Muscle layer of duodenum (tissue), 2 donors: ENCODE measurements around the gene LDLRAD3.

Experiments used
- H3K27ac ChIP-seq: one replicate; pipeline ENCODE4 v1.7.0; 2013; ENCODE audit warnings: mild to moderate bottlenecking, low read length
- H3K27me3 ChIP-seq: one replicate; pipeline ENCODE4 v1.7.0; 2013; ENCODE audit warnings: low read depth, mild to moderate bottlenecking, control low read depth, low read length
- H3K36me3 ChIP-seq, 2 donors: one replicate each; pipeline ENCODE4 v1.7.0; 2013; ENCODE audit warnings: low read length in 2 of 2, control low read depth in 1 of 2, mild to moderate bottlenecking in 1 of 2; ENCODE audit not compliant: insufficient read depth in 2 of 2, control insufficient read depth in 1 of 2
- H3K4me1 ChIP-seq, 2 donors: one replicate each; pipeline ENCODE4 v1.7.0; 2013; ENCODE audit warnings: low read length in 2 of 2, mild to moderate bottlenecking in 2 of 2, control low read depth in 1 of 2, moderate library complexity in 1 of 2; ENCODE audit not compliant: insufficient read depth in 2 of 2, control insufficient read depth in 1 of 2
- H3K4me3 ChIP-seq, 2 donors: one replicate each; pipeline ENCODE4 v1.7.0; 2013; ENCODE audit warnings: low read length in 2 of 2, low read depth in 1 of 2, mild to moderate bottlenecking in 1 of 2
- H3K9me3 ChIP-seq, 2 donors: one replicate each; pipeline ENCODE4 v1.7.0; 2013; ENCODE audit warnings: low read length in 2 of 2, control low read depth in 1 of 2, mild to moderate bottlenecking in 1 of 2; ENCODE audit not compliant: control insufficient read depth in 1 of 2
- donor health status: healthy.

LDLRAD3 gene

DNA sequence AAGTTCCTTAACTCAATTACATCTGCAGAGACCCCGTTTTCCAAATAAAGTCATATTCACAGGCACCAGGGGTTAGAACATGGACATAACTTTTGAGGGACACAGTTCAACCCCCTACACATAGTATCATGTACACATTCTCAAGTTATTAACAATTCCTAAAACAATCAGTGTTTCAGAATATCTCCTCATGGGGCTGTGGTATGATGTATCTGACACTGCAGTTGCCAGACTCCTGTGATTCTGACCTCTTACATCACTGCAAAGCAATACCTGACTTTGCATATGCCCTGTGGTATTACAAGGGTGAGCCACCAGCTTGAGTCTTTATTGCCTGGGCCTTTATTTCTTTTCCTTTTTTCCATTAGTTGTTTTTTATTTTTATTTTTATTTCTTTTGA is 203.6 kb downstream of the LDLRAD3 start:
- Histone ChIP-seq H3K27ac (no peak overlapping the region), H3K4me1 (peaks cover 0 to 9% of the 10 kb centered on the region in 2 donors)

DNA sequence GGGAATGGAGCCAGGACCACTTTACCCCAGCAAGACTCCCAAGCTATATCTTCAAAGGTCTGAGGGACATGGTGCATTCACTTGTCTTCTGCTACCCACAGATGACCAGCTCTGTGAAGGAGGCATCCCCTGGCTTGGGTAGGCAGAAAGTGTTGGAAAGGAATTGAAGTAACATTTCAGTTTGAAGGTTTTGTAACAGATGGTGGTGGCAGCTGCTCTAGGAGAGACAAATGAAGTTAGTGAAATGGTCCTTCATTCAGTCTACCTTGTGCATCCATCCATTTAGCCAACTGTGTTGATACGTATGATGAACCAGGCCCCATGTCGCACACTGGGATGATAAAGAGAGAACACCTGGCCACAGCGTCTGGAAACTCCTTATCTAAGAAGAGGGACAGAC is 204.8 kb downstream of the LDLRAD3 start:
- Histone ChIP-seq H3K4me1 (peaks cover 0 to 9% of the 10 kb centered on the region in 2 donors), H3K27me3 (no peaks in the 10 kb centered on the region), H3K9me3 (no peaks in the 10 kb centered on the region), H3K27ac (no peak overlapping the region), H3K36me3 (no peaks in the 10 kb centered on the region), H3K4me3 (no peak overlapping the region)

More for the DNA sequence above, 203.6 kb downstream of the LDLRAD3 start:
- no peak overlapping the region for H3K4me3 ChIP-seq
- H3K36me3 ChIP-seq = no peaks in the 10 kb centered on the region
- H3K9me3 ChIP-seq = no peaks in the 10 kb centered on the region
- H3K27me3 ChIP-seq = no peaks in the 10 kb centered on the region

DNA sequence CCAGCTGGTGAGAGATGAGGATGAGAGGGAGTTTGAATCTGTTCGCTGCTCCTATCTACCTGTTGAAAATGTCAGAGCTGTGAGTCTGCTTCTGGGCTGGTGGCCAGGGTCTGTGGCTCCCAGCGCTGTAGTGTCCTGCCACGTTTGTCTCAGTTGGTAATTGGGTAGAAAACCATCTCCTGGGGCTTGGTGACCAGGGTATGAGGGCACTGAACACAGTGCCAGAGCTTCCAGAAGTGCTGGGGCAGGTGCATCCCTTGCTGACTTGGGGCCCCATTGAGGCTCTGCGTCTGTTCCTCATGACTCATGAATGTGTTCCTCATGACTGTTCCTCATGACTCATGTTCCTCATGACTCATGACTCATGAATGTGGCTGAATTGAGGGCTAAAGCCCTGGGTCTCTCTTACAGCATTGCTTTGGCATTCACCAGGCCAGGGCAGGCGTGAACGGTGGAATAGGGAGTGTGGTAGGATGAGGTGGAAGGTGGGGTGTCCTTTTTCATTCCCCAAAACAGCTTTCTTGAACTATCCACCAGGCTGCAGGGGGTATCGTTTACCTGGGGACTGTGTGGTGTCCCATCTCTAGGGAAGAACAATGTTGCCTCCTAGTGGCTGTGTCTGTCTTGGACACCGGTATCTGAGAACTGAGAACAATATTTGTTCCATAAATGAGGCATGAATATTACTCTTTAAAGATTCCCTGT is 205.8 kb downstream of the LDLRAD3 start:
- Histone ChIP-seq H3K9me3 (no peaks in the 10 kb centered on the region), H3K36me3 (no peaks in the 10 kb centered on the region), H3K27me3 (no peaks in the 10 kb centered on the region), H3K4me3 (no peak overlapping the region), H3K4me1 (peaks cover 0 to 9% of the 10 kb centered on the region in 2 donors), H3K27ac (no peak overlapping the region)

DNA sequence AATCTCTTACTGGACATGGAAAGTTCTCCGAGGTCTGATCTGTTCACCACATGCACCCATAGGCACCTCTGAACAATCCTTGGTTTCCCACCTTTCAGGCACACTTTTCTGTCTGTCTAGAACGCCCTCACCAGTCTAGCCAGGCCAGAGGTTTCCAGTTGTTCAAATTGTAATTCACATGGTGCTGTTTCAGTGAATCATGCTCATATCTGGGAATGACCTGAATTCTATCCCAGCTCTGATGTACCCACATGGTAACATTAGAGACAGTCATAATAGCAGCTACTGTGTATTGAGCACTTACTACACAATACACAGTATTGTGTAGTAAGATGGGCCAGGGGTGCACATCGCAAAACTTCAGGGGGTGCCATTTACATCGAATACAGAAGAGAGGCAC is 207.1 kb downstream of the LDLRAD3 start:
- H3K27me3 ChIP-seq = no peaks in the 10 kb centered on the region
- no peaks in the 10 kb centered on the region for H3K36me3 ChIP-seq
- H3K4me3 ChIP-seq = no peak overlapping the region
- peaks cover 0 to 9% of the 10 kb centered on the region in 2 donors for H3K4me1 ChIP-seq
- H3K9me3 ChIP-seq = no peaks in the 10 kb centered on the region
- no peak overlapping the region for H3K27ac ChIP-seq

DNA sequence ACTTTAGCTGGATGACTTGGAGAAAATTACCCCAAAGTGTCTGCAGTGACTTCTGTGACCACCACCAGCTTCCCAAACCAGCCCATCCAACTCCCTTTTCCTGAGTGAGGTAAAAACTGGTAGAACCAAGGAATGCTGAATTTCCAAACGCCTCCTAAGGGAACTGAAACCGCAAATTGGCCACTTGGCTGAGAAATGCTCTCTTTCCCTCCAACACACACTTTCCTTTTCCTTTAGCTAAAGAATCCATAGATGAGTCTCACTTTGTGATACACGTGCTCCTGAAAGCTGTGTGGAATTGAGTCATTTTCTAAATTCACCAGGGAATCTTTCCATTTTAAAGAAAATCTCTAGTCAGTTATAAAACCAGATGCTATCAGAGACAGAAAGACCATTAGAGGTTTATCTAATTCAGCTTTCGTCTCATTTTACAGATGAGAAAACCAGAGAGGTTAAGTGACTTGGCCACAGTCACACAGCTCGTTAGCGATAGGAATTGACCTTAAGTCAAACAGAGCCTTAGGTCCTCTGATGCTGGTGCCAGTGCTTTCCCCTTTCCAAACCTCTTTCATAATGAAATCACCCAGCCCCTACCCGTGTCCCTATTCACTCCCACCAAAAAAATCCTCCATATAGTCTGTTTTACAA is 208.2 kb downstream of the LDLRAD3 start:
- no peak overlapping the region for H3K4me3 ChIP-seq
- H3K27ac ChIP-seq = no peak overlapping the region
- H3K9me3 ChIP-seq = no peaks in the 10 kb centered on the region
- no peaks in the 10 kb centered on the region for H3K27me3 ChIP-seq
- peaks cover 9% of the 10 kb centered on the region in 2 donors for H3K4me1 ChIP-seq
- no peaks in the 10 kb centered on the region for H3K36me3 ChIP-seq

DNA sequence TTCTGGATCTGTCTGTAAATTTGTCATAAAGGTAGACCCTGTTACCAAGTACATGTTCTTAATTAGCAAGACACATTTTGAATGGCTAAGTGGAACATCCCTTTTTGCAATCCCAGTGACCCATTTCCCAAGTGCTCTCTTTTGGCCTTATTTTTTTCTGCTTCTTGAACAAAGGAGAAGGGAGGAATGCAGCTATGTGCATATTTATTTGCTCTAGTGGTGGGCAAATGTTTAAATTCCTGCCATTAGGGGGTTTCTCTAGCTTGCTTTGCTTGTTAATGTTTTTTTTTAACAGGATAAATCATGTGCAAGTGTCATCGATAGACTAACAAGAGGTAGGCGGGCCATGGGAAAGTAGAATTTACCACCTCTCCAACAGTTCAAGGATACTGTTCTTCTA is 209.7 kb downstream of the LDLRAD3 start:
- no peak overlapping the region for H3K4me3 ChIP-seq
- peaks cover 9% of the 10 kb centered on the region in 2 donors for H3K4me1 ChIP-seq
- no peaks in the 10 kb centered on the region for H3K36me3 ChIP-seq
- no peaks in the 10 kb centered on the region for H3K9me3 ChIP-seq
- H3K27me3 ChIP-seq = no peaks in the 10 kb centered on the region
- no peak overlapping the region for H3K27ac ChIP-seq

DNA sequence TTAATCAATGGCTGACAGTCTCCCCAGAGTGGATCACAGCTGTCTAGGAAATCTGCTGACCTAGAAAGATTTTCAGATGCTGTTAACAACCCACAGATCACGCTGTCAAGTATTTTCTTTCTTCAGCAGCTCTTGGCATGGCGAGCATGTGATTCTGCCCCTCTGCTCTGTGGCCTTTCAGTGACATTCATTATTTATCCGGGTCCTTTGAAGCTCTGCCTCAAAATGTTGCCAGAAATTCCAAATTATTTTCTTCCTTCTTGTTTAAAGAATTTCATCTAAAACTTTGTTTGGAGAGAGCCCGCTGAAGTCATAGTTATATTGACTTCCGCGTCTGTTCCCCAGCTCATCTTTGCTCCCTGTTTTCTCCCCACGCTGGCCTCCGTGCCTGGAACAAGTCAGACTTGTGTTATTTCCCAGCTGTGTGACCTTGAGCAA is 211.3 kb downstream of the LDLRAD3 start:
- H3K36me3 ChIP-seq = no peaks in the 10 kb centered on the region
- H3K4me3 ChIP-seq = no peak overlapping the region
- no peaks in the 10 kb centered on the region for H3K9me3 ChIP-seq
- H3K27ac ChIP-seq = peak overlapping the region; percentile 64
- H3K27me3 ChIP-seq = no peaks in the 10 kb centered on the region
- H3K4me1 ChIP-seq = peaks cover 0 to 9% of the 10 kb centered on the region in 2 donors

DNA sequence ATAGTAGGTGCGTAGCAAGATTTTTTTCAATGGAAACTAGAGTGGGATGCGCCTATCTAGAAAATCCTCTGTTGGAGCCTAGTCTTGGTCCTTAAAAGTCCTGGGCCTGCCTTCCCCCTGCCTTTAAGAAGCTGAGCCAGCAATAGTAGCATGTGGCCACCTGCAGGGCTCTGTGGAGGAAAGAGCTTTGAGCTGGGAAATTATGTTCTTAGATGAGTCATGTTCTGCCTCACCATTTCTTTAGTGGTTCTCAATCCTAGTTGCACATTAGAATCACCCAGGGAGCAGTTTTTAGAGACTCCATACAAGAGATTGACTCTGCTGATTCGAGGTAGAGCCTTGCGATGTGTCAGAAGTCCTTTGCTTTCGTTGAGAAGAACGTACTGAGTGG is 211.9 kb downstream of the LDLRAD3 start:
- H3K36me3 ChIP-seq = no peaks in the 10 kb centered on the region
- no peaks in the 10 kb centered on the region for H3K27me3 ChIP-seq
- H3K4me3 ChIP-seq = no peak overlapping the region
- no peak overlapping the region for H3K27ac ChIP-seq
- no peaks in the 10 kb centered on the region for H3K9me3 ChIP-seq
- peaks cover 0 to 9% of the 10 kb centered on the region in 2 donors for H3K4me1 ChIP-seq

DNA sequence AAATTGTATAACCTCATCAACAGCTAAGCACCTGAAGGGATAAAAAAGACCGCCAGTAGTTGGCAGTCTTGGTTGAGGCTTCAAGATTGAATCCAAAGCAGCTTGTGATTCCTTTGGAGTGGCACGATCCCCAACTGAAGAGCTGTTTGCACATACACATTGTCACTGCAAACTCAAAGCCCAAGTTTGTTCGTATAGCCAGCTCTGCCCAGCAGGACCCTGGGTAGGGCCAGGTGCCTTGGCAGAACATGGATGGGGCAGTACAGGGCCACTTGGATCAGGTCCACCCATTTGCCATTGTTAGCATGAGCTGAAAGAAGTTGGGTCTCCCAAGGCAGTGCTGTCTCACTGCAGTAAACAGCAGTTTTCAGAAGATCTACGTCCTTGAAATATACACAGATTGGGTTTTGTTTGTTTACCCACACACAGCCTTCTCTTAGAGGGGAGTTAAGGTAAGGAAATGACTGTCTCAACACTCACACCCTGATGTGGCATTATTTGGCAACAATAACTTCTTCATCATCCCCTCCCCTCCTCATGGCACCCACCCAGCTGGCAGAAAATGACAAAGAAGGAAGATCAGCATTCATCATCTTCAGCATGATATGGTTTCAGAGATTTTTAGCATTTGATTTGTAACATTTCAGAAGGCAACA is 212.4 kb downstream of the LDLRAD3 start:
- H3K4me1 ChIP-seq = peaks cover 0 to 9% of the 10 kb centered on the region in 2 donors
- no peaks in the 10 kb centered on the region for H3K9me3 ChIP-seq
- H3K27ac ChIP-seq = no peak overlapping the region
- H3K27me3 ChIP-seq = no peaks in the 10 kb centered on the region
- H3K36me3 ChIP-seq = no peaks in the 10 kb centered on the region
- no peak overlapping the region for H3K4me3 ChIP-seq

DNA sequence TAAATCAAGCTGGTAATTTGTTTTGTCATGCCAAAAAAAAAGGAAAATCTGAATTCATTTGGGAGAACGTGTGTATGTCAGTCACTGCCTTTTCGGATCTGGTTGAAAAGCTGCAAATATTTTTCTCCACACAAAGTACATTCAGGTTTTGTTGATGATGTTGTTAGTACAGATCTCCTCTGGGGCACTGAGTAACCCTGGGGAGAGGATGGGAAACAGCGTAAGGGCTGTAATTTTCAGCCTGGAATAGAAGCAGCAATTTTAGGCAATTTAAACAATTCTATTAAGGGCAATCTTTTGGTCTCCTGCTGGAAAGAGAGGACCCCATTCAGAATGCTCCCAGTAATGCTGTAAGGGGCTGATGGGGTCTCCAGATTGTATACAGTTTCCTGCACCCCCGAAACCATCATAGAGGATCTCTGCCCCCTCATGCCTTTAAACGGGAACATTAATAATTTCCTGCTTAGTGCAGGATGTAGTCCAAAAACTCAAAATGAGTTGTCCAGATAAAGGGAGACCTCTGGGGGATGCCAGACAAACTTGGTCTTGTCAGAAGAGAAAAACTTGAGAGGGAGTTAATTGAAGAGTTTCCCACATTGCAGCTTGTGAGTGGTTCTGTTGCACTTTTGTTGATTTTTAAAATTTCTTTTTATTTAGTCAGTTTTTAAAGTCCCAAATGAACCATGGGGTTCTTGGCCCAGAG is 213.1 kb downstream of the LDLRAD3 start:
- peaks cover 0 to 9% of the 10 kb centered on the region in 2 donors for H3K4me1 ChIP-seq
- H3K27ac ChIP-seq = no peak overlapping the region
- H3K36me3 ChIP-seq = no peaks in the 10 kb centered on the region
- H3K27me3 ChIP-seq = no peaks in the 10 kb centered on the region
- no peaks in the 10 kb centered on the region for H3K9me3 ChIP-seq
- H3K4me3 ChIP-seq = no peak overlapping the region

DNA sequence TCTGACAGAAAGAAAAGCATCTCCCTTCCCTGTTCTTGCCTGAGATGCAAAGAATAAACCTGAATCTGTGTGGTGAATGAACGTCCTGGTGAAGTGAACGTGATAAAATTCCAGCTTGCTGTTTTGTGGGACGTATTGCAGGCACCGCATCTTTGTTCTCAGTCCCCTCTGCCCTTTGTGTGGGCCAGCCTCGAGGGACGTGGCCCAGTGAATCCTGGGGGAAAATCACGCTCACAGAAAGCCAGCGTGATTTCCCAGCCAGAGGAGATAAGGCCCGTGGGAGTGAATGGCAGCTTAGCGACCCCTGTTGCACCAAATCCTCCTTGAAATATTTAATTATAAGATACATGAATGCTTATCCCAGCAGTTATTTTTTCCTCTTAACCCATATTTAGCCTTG is 216.2 kb downstream of the LDLRAD3 start:
- Histone ChIP-seq H3K4me3 (no peak overlapping the region), H3K27ac (no peak overlapping the region), H3K27me3 (no peaks in the 10 kb centered on the region), H3K36me3 (no peaks in the 10 kb centered on the region), H3K9me3 (no peaks in the 10 kb centered on the region), H3K4me1 (peaks cover 0 to 26% of the 10 kb centered on the region in 2 donors)
